GM18498 (cell line): ENCODE data around the gene MSI2.

Experiments
- ATAC-seq: cut with Tn5 transposase; IDR thresholded peaks from one replicate; pipeline ENCODE4 v1.9.1; 2021; ENCODE audit warnings: mild to moderate bottlenecking, moderate library complexity; ENCODE audit not compliant: unreplicated experiment

The MSI2 gene

GRCh38 chr17:57601143-57601735 lies 344.9 kb downstream of the MSI2 start:
- ATAC-seq: no peak

- ATAC-seq: no peak
Observed at GRCh38 chr17:57602896-57603295, 346.6 kb downstream of the MSI2 start.

- no peak for ATAC-seq
Observed at GRCh38 chr17:57603546-57603945, 347.2 kb downstream of the MSI2 start.

- ATAC-seq: no peak
Observed at GRCh38 chr17:57603978-57604377, 347.7 kb downstream of the MSI2 start.

GRCh38 chr17:57604771-57605674 lies 348.7 kb downstream of the MSI2 start:
- peak; percentile 76 for ATAC-seq

- ATAC-seq: peak; percentile 22
Observed at GRCh38 chr17:57605675-57606105, 349.4 kb downstream of the MSI2 start.

GRCh38 chr17:57606111-57606875 lies 350.0 kb downstream of the MSI2 start:
- no peak for ATAC-seq

GRCh38 chr17:57607553-57608120 lies 351.3 kb downstream of the MSI2 start:
- no peak for ATAC-seq

- no peak for ATAC-seq
Observed at GRCh38 chr17:57608369-57609124, 352.2 kb downstream of the MSI2 start.

GRCh38 chr17:57609125-57609877 lies 353.0 kb downstream of the MSI2 start:
- no peak for ATAC-seq

GRCh38 chr17:57609878-57610270 lies 353.6 kb downstream of the MSI2 start:
- ATAC-seq: no peak

GRCh38 chr17:57612202-57613071 lies 356.1 kb downstream of the MSI2 start:
- ATAC-seq: no peak

GRCh38 chr17:57614742-57615141 lies 358.4 kb downstream of the MSI2 start:
- ATAC-seq: no peak

- ATAC-seq: no peak
Observed at GRCh38 chr17:57615836-57616757, 359.8 kb downstream of the MSI2 start.

GRCh38 chr17:57617218-57617617 lies 360.9 kb downstream of the MSI2 start:
- ATAC-seq: no peak

GRCh38 chr17:57619061-57619937 lies 363.0 kb downstream of the MSI2 start:
- ATAC-seq: no peak

GRCh38 chr17:57620576-57620975 lies 364.3 kb downstream of the MSI2 start:
- no peak for ATAC-seq
